Mucosa of descending colon (tissue), 3 donors: ENCODE measurements around the gene ETV4. TPM values are rescaled to one million over a fixed set of nuclear protein-coding genes. Genes with fewer than 3 reads are reported as not detected.

Source experiments
- ATAC-seq: fragments of 200-7000 bp; cut with Tn5 transposase; one replicate; pipeline ENCODE4 v1.9.1; 2020; ENCODE audit warnings: mild to moderate bottlenecking, moderate library complexity
- DNase-seq, 3 donors: peaks; one replicate each; pipeline ENCODE4 v3.0.0-alpha.2; 2020
- H3K36me3 ChIP-seq: fragments of 200-600 bp; one replicate; pipeline ENCODE4 v1.8.0; 2021; ENCODE audit warnings: low read depth, mild to moderate bottlenecking
- H3K4me1 ChIP-seq: fragments of 200-600 bp; one replicate; pipeline ENCODE4 v1.8.0; 2021; ENCODE audit warnings: low read depth, mild to moderate bottlenecking
- H3K4me3 ChIP-seq: fragments of 200-600 bp; one replicate; pipeline ENCODE4 v1.8.0; 2021; ENCODE audit warnings: mild to moderate bottlenecking
- H3K9me3 ChIP-seq: fragments of 200-600 bp; one replicate; pipeline ENCODE4 v1.8.0; 2021; ENCODE audit warnings: mild to moderate bottlenecking
- intact Hi-C, 2 donors: fragments of 100-400 bp; cut with DNase I in 1 of 2; cut with micrococcal nuclease in 1 of 2; formaldehyde crosslinking; loops; one replicate each; pipeline versions ENCODE4 v1.11.0 to v1.11.1; 2022; cut with DNase I, micrococcal nuclease
- total RNA-seq, 3 donors: library from RNA; stranded (reverse); fragmentation: NEBNext Ultra II Directional in 2 of 3; extraction: Animal tissue kit (Norgen Biotek cat#: 25700) in 2 of 3; gene quantifications; one replicate each; pipeline versions ENCODE4 v1.2.1 to v1.2.4, GENCODE V29; 2021 to 2023
- TF ChIP-seq, protein P1 (sequence below): fragments of 200-600 bp; IDR thresholded peaks from one replicate; pipeline ENCODE4 v1.8.0; 2022; ENCODE audit warnings: antibody characterized with exemption, mild to moderate bottlenecking
- donor health status: DM: no; HTN: no; CAD: no; lungs with moderate emphysema.
- donor health status: DM: no; HTN: no; CAD: no.
- donor health status: DM: no; HTN: yes; CAD: no.

Gene ETV4
- total RNA-seq, 3 donors from 2014 or later: 0.67 to 0.72 (median 0.70) TPM

DNA sequence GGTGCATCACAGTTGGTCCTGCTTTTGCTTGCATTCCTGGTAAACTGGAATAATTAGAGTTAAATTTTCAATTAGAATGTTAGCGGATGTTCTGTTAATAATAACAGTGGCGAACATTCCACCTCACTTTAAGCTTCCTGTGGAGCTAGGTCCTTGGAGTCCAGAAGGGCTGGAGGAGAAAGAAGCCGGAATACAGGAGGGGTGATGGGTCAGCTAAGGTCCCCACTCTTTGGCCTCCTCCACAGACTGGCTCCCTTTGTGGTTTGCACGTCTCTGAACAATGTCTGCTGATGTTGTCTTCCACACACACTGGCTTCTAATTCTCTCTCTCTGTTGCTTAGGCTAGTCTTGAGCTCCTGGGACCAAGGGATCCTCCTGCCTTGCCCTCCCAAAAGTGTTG is 35.0 kb upstream of the ETV4 start:
- TF ChIP-seq, protein P1, sequence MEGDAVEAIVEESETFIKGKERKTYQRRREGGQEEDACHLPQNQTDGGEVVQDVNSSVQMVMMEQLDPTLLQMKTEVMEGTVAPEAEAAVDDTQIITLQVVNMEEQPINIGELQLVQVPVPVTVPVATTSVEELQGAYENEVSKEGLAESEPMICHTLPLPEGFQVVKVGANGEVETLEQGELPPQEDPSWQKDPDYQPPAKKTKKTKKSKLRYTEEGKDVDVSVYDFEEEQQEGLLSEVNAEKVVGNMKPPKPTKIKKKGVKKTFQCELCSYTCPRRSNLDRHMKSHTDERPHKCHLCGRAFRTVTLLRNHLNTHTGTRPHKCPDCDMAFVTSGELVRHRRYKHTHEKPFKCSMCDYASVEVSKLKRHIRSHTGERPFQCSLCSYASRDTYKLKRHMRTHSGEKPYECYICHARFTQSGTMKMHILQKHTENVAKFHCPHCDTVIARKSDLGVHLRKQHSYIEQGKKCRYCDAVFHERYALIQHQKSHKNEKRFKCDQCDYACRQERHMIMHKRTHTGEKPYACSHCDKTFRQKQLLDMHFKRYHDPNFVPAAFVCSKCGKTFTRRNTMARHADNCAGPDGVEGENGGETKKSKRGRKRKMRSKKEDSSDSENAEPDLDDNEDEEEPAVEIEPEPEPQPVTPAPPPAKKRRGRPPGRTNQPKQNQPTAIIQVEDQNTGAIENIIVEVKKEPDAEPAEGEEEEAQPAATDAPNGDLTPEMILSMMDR: no peak
- Histone ChIP-seq H3K4me1 (no peaks in the 10 kb centered on the region), H3K36me3 (no peaks in the 10 kb centered on the region), H3K4me3 (no peak overlapping the region), H3K9me3 (no peaks in the 10 kb centered on the region)
- no peak for DNase-seq
- ATAC-seq: no peak
- intact Hi-C loops: loop anchor here in 1 of 2 donors (10.0 kb wide), 1 partner anchor 174 kb away; the partner anchor contains the start of gene SOST

DNA sequence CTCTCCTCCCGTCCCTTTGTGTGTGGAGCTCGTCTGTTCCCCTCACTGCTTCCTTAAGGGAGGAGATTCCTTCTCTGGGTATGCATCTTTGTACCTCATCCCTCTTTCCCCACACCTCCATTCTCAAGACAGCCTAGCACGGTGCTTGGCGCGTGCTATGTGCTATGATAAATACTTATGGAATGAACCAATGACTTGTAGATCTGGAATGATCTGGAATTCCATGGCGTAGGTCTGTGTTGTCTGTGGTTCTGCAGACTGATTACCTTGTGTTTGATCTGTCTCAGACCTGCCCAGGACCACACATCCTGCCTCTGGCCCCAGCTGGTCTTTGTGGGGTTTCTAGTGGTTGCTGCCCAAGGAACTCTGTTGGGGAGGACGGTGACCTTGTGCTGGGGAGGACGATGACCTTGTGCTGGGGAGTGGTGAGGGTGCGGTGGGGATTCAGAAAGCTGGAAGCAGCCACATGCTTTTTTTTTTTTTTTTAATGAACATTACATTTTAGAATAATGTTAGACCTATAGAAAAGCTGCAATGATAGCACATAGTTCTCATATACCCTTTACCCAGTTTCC is 33.5 kb upstream of the ETV4 start:
- ATAC-seq (no peak), DNase-seq (no peak)
- H3K36me3 ChIP-seq: no peaks in the 10 kb centered on the region
- TF ChIP-seq, protein P1: no peak
- intact Hi-C loops: loop anchor here (5.0 to 10.0 kb wide), 2 partner anchors 93 to 175 kb away; partner anchors contain the start of gene SOST (in 1 of the 2)
- no peak overlapping the region for H3K4me3 ChIP-seq
- H3K4me1 ChIP-seq: peaks cover 3% of the 10 kb centered on the region
- no peaks in the 10 kb centered on the region for H3K9me3 ChIP-seq

DNA sequence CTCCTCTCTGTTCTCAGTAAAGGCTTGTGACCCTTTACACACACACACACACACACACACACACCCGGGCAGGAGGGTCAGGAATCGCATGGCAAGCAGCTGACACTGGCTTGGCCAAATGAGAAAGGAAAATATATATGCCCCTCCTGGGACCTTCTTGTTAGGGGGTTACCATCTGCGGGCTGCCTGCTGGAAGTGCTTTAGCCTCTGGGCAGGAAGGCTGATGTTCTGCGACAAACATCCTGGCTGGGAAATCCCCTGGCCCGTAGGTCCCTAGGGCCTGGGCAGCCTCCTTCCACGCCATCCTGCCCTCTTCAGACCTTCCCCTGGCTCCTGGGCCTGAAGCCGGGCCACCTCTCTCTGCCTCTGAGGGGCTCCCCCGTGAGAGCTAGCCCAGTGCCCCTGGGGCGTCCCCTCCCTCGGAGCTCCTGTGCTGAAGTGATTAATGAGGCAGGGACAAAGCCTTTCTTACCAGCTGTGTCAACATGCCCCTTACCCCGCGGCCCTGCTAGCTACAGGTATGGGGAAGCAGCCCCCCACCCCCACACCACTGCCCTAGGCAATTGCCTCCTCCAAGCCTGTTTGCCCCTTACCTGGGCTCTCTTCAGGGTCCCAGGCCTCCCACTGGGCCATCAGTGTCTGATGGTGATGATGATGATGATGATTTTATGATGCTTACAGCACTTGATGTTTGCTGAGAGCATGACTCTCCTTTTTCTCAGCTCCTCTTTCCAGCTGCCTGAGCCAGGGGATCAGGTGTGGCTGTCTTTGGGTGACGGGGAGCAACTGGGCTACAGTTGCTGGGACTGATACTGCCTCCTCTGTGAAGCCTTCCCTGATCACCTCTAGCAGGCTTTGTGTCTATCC is 32.8 kb upstream of the ETV4 start:
- Histone ChIP-seq H3K4me3 (no peak overlapping the region), H3K4me1 (peaks cover 9% of the 10 kb centered on the region), H3K9me3 (no peaks in the 10 kb centered on the region), H3K36me3 (no peaks in the 10 kb centered on the region)
- TF ChIP-seq, protein P1: no peak
- no peak for DNase-seq
- intact Hi-C loops: loop anchor here in 1 of 2 donors (5.0 kb wide), 1 partner anchor 93 kb away; no protein-coding TSS in a partner anchor
- peak; percentile 6 for ATAC-seq

DNA sequence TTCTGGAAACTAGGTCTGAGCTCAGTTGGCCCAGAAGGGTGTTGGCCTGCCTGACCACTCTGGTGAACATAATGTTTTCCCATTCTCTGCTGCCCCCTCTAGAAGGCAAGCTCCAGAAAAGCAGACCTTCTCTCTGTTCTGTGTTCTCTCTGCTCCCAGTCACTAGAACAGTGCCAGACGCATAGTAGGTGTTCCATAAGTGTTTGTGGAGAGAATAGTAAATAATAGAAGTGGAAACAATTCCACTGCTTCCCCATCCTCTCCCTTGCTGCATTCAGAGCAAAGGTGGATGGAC is 32.2 kb upstream of the ETV4 start:
- Histone ChIP-seq H3K4me1 (peaks cover 12% of the 10 kb centered on the region), H3K36me3 (no peaks in the 10 kb centered on the region), H3K4me3 (no peak overlapping the region), H3K9me3 (no peaks in the 10 kb centered on the region)
- ATAC-seq (no peak), DNase-seq (no peak)
- intact Hi-C loops: loop anchor here in 1 of 2 donors (5.0 kb wide), 1 partner anchor 94 kb away; no protein-coding TSS in a partner anchor
- TF ChIP-seq, protein P1: no peak

DNA sequence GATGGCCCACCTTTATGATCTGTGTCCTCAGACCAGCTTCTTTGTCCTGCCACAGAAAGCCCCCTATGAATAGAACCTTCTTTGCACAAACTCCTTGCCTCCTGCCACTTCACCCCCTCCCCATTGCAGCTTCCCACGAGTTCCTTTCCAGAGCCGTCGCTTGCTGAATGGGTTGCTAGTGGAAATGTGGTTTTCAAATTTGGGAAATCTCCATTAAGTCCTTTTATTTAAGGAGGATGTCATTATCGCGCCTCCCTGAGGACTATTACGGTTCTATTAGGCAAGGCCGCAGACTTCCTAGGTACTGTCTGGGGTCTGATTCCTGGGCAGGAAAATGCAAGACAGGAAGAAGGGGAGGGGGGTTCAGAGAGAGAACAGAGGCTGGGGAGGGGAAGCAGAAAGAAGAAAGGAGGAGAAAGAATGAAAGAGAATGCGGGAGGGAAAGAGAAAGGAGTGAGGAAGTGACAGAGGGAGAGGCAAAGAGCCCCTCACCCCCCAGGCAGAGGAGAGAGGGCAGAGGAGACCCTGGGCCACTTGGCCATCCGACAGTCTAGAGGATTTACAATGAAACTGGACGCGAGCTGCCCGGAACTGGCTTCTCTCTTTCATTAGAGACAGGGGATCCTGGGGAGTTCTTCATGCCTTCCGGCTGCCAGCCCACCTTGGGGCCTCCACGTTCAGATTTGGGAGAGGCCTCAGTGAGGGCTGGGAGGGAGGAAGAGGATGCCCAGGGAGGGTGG is 31.7 kb upstream of the ETV4 start:
- DNase-seq (no peak), ATAC-seq (no peak)
- Histone ChIP-seq H3K9me3 (no peaks in the 10 kb centered on the region), H3K4me1 (peaks cover 12% of the 10 kb centered on the region), H3K4me3 (no peak overlapping the region), H3K36me3 (no peaks in the 10 kb centered on the region)
- intact Hi-C loops: loop anchor here in 1 of 2 donors (5.0 kb wide), 1 partner anchor 94 kb away; no protein-coding TSS in a partner anchor
- TF ChIP-seq, protein P1: no peak
